ENCODE data around the gene HOXD8. TPM values are rescaled to one million over a fixed set of nuclear protein-coding genes. Genes with fewer than 3 reads are reported as not detected.

Gene HOXD8
- total RNA-seq, 6 donors from 2014 or later = 0.43 to 2.3 (median 0.74) TPM; not detected in 1

DNA sequence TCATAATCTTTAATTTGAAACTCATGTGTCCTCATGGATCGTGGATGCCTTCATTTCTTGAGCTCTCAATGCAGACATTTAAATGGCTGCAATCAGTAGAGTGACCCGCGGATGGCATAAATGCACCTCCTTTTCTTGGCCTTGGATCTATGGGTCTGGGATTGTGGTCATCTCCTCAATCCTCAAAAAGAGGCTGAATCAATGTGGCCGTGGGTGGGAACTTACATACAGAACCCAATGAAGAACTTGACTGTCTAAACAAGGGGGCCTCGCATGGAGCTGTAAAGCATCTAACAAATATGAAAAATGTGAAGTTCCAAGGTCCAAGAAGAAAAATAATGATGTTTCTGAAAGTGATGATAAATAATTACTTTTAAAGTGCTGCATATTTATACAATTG, 34.1 kb upstream of the HOXD8 start:
- TF ChIP-seq, protein P1, sequence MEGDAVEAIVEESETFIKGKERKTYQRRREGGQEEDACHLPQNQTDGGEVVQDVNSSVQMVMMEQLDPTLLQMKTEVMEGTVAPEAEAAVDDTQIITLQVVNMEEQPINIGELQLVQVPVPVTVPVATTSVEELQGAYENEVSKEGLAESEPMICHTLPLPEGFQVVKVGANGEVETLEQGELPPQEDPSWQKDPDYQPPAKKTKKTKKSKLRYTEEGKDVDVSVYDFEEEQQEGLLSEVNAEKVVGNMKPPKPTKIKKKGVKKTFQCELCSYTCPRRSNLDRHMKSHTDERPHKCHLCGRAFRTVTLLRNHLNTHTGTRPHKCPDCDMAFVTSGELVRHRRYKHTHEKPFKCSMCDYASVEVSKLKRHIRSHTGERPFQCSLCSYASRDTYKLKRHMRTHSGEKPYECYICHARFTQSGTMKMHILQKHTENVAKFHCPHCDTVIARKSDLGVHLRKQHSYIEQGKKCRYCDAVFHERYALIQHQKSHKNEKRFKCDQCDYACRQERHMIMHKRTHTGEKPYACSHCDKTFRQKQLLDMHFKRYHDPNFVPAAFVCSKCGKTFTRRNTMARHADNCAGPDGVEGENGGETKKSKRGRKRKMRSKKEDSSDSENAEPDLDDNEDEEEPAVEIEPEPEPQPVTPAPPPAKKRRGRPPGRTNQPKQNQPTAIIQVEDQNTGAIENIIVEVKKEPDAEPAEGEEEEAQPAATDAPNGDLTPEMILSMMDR (IDR thresholded peaks at IDR 0.05) = no peak
- no peak for TF ChIP-seq POLR2AphosphoS5 (IDR thresholded peaks at IDR 0.05)
- TF ChIP-seq POLR2A (IDR thresholded peaks at IDR 0.05) = no peak
- TF ChIP-seq EP300 (IDR thresholded peaks at IDR 0.05) = no peak
- peaks cover 30 to 51% (median 33%) of the 10 kb centered on the region in 4 donors for H3K4me1 ChIP-seq
- ATAC-seq (ENCODE audit: low FRiP score in 2 of 2) (no peak), DNase-seq (no peak)
- H3K4me3 ChIP-seq = no peak overlapping the region
- no peaks in the 10 kb centered on the region for H3K9me3 ChIP-seq
- no peak overlapping the region for H3K27ac ChIP-seq
- 17 to 18% methylated on average over 5 of the region's 5 CpGs for WGBS, 2 donors
- H3K36me3 ChIP-seq = no peaks in the 10 kb centered on the region
- peaks cover 0 to 98% (median 57%) of the 10 kb centered on the region in 4 donors for H3K27me3 ChIP-seq

DNA sequence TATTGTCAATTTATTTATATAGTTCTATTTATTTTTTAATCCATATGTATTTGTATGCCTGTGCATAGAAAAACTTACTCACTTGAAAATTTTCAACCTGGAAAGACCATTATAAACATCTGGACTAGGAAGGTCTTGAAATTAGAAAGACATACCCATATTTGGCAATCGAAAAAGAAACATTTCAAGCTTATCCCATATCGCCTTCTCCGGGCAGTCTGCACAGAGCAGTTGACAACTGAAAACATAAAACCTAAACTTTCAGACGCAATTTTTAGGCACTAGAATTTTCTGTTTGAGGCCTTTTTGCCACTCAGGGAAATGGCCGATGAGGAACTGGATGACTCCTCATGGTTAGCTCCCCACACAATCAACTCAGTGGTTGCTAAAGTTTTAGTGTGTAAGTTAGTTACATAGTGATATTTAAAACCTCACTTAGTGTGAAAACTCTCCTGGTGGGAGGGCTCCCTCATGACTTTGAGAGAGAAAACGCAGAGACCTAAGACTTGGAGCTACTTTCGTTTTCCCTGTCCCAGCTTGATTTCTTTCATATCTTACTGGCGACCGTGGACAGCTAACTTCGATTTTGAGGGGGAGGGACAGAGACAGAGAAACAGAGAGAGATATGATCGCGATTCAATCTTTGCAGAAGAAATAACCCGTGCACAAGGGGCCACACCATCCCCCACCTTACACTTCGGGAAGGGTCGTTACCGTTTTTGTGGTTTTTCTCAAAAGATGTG, 33.1 kb upstream of the HOXD8 start:
- no peaks in the 10 kb centered on the region for H3K9me3 ChIP-seq
- peaks cover 0 to 99% (median 62%) of the 10 kb centered on the region in 4 donors for H3K27me3 ChIP-seq
- DNase-seq = no peak
- H3K4me1 ChIP-seq = peaks cover 30 to 54% (median 33%) of the 10 kb centered on the region in 4 donors
- H3K27ac ChIP-seq = no peak overlapping the region
- TF ChIP-seq POLR2A (IDR thresholded peaks at IDR 0.05) = no peak
- TF ChIP-seq, protein P1 (IDR thresholded peaks at IDR 0.05) = no peak
- TF ChIP-seq EP300 (IDR thresholded peaks at IDR 0.05) = no peak
- no peak for ATAC-seq (ENCODE audit: low FRiP score in 2 of 2)
- peak overlapping the region in 3 of 4 donors; percentile 31 to 52 (median 41) for H3K4me3 ChIP-seq
- 11 to 12% methylated on average over 16 of the region's 16 CpGs for WGBS, 2 donors
- no peaks in the 10 kb centered on the region for H3K36me3 ChIP-seq

DNA sequence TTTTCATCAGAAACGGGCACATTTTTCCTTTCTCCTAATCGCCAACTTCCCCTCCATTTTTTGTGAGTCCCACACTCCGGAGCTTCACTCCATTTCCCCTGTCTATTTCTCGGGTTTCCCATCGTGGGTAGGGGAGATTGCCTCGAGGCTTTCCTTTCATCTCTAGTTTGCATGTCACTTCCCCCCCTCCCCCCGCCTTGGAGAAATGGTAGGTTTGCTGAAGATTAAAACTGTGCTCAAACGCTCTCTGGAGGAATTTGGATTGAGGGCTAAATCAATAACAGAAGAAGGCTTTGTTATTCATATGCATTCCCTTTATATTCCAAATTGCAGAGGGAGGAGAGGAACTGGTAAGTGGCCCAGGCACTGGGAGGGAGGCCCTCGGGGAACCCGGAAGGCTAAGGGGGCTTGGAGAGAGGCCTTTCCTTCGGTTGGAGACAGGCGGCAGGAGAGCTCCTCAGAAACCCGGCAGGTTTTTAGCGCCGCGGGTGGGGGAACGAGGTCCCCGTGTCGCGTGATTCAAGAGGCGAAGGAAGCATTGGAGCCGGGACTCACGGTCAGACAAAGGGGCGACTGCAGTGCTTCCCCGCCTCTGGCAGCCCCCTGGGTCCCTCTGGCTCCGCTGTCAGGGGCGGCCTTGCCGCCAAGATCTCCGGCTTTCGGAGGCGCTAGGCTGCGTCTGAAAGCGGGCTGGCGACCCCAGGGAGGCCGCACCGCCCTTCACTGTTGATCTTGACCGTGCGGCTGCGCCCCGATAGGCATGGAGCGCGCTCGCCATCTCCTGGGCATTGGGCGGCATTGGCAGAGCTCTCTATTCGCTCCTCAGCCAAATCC, 32.3 kb upstream of the HOXD8 start:
- Histone ChIP-seq H3K27me3 (peaks cover 0 to 96% (median 62%) of the 10 kb centered on the region in 4 donors), H3K4me1 (peaks cover 27 to 49% (median 33%) of the 10 kb centered on the region in 4 donors), H3K27ac (no peak overlapping the region), H3K9me3 (no peaks in the 10 kb centered on the region), H3K36me3 (no peaks in the 10 kb centered on the region), H3K4me3 (peak overlapping the region; percentile 30 to 52 (median 36))
- WGBS, 2 donors = 1 to 2% methylated on average over 20 to 42 of the region's 45 CpGs
- ATAC-seq (ENCODE audit: low FRiP score in 2 of 2) (peak; percentile 74 to 86), DNase-seq (peak; percentile 66 to 90)
- TF ChIP-seq POLR2A (IDR thresholded peaks at IDR 0.05) = no peak
- TF ChIP-seq, protein P1 (IDR thresholded peaks at IDR 0.05) = peak; percentile 67 to 90 (median 78)

DNA sequence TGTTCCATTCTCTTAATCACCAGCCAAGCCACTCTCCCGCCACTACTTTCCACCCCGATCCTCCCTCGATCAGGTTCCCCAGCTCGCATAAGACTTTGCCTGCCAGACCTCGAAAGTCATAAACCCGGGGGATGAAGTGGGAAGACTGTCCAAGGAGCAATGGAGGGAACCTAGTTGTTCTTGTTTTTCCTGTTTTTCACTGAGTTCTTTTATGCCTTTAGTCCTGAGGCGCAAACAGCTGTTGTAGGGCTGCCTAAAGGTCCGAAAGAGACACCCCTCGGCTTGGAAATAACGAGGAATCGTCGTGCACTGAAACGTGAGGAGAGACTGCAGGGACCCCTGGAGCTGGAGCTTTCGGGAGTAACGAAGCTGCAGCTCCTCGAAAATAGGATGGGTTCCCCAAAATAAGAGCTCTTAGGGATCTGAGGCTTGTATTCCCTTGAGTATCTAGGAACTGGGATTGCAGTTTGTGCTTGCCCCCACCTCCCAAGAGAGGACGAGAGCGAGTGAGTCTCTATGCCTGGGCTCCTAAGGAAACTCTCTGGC, 31.6 kb upstream of the HOXD8 start:
- ATAC-seq (ENCODE audit: low FRiP score in 2 of 2) = no peak
- no peaks in the 10 kb centered on the region for H3K9me3 ChIP-seq
- peak overlapping the region in 3 of 4 donors; percentile 31 to 52 (median 41) for H3K4me3 ChIP-seq
- TF ChIP-seq POLR2A (IDR thresholded peaks at IDR 0.05) (no peak), POLR2AphosphoS5 (IDR thresholded peaks at IDR 0.05) (no peak), EP300 (IDR thresholded peaks at IDR 0.05) (no peak)
- TF ChIP-seq, protein P1 (IDR thresholded peaks at IDR 0.05) = no peak
- H3K36me3 ChIP-seq = no peaks in the 10 kb centered on the region
- peaks cover 0 to 96% (median 59%) of the 10 kb centered on the region in 4 donors for H3K27me3 ChIP-seq
- no peak for DNase-seq
- H3K4me1 ChIP-seq = peaks cover 24 to 42% (median 27%) of the 10 kb centered on the region in 4 donors
- H3K27ac ChIP-seq = no peak overlapping the region
- WGBS, 2 donors = 4% methylated on average over 16 to 18 of the region's 18 CpGs

Data from upper lobe of left lung (tissue), 6 donors.